SK-N-SH (cell line): ENCODE measurements around the gene ARHGEF3.
"Not testable (repeated sequence)": the region's sequence is repeated elsewhere in the genome, so short reads cannot be mapped to it uniquely, and the experiment has no call there.

Experiments used
- CTCF ChIP-seq: fragments of 200-600 bp; sonication (generic); IDR thresholded peaks from 2 replicates; pipeline ENCODE4 v1.6.1; 2017; ENCODE audit warnings: antibody characterized with exemption, mild to moderate bottlenecking, moderate library complexity
- EP300 ChIP-seq, 2 experiments: IDR thresholded peaks; 2 replicates each; pipeline versions ENCODE4 v1.4.0 to v1.6.1; 2012; ENCODE audit warnings: borderline replicate concordance in 1 of 2, low read depth in 1 of 2, low read length in 1 of 2
- JUND ChIP-seq: IDR thresholded peaks from 2 replicates; pipeline ENCODE4 v1.4.0; 2012
- MAX ChIP-seq: IDR thresholded peaks from 2 replicates; pipeline ENCODE4 v1.4.0; 2012; ENCODE audit warnings: low read depth
- NRF1 ChIP-seq: IDR thresholded peaks from 2 replicates; pipeline ENCODE4 v1.6.1; 2012; ENCODE audit warnings: low read depth, mild to moderate bottlenecking, low read length
- POLR2AphosphoS5 ChIP-seq: IDR thresholded peaks from 2 replicates; pipeline ENCODE4 v1.6.1; 2012; ENCODE audit warnings: low read depth, low read length
- RAD21 ChIP-seq: IDR thresholded peaks from 2 replicates; pipeline ENCODE4 v1.6.1; 2012; ENCODE audit warnings: mild to moderate bottlenecking, low read length
- RFX5 ChIP-seq: IDR thresholded peaks from 2 replicates; pipeline ENCODE4 v1.6.1; 2012; ENCODE audit warnings: mild to moderate bottlenecking, improper control_type of control experiment, low read length
- ZBTB33 ChIP-seq: IDR thresholded peaks from 2 replicates; pipeline ENCODE4 v1.4.0; 2012; ENCODE audit warnings: low read depth, borderline replicate concordance

GRCh38 chr3:56707412-56707811, 94.3 kb downstream of the ARHGEF3 start:
- not testable (repeated sequence) for TF ChIP-seq CTCF; POLR2AphosphoS5; NRF1; RAD21; EP300 (IDR thresholded peaks at IDR 0.05; ENCODE audit: borderline replicate concordance in 1 of 2, low read depth in 1 of 2, low read length in 1 of 2); JUND; ZBTB33; MAX; RFX5
